Activated CD4-positive, alpha-beta T cell treated with anti-CD3 and anti-CD28 coated beads, Interleukin-2, amount 50 U/mL, for 16 hours (primary cell): ENCODE results near the gene COL11A1.
"Not testable (repeated sequence)": the region's sequence is repeated elsewhere in the genome, so short reads cannot be mapped to it uniquely, and the experiment has no call there.

Experiments
- DNase-seq: peaks from one replicate; pipeline ENCODE4 v3.0.0-alpha.2; 2020

The COL11A1 gene

GRCh38 chr1:102833151-102833550 lies 275.2 kb downstream of the COL11A1 start:
- DNase-seq: no peak

DNA sequence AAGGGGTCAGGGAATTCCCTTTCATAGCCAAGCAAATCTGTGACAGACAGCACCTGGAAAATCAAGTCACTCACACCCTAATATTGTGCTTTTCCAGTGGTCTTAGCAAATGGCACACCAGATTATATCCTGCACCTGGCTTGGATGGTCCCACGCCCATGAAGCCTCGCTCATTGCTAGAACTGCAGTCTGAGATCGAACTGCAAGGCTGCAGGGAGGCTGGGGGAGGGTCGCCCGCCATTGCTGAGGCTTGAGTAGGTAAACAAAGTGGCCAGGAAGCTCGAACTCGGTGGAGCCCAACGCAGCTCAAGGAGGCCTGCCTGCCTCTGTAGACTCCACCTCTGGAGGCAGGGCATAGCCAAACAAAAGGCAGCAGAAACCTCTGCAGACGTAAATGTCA lies 281.6 kb downstream of the COL11A1 start:
- DNase-seq: not testable (repeated sequence)
